Adrenal gland (tissue), 5 donors: ENCODE measurements around the gene CAPZA2.

Source experiments
- POLR2A ChIP-seq, 2 donors: fragments of 450-650 bp; IDR thresholded peaks; one replicate each; pipeline ENCODE4 v1.6.1; 2017; ENCODE audit warnings: antibody characterized with exemption in 2 of 2, mild to moderate bottlenecking in 2 of 2, moderate library complexity in 1 of 2
- TF ChIP-seq, protein P1 (sequence below), 6 experiments: fragments of 450-650 bp in 4 of 6; fragments of 200-600 bp in 2 of 6; sonication (generic) in 1 of 6; IDR thresholded peaks; 1 replicate in 5 of 6; 2 replicates in 1 of 6; pipeline versions ENCODE4 v1.5.1 to v1.8.0; 2016 to 2021; ENCODE audit warnings: antibody characterized with exemption in 6 of 6, mild to moderate bottlenecking in 2 of 6, moderate library complexity in 1 of 6
- donor health status: DM: no; HTN: no; CAD: no.

DNA sequence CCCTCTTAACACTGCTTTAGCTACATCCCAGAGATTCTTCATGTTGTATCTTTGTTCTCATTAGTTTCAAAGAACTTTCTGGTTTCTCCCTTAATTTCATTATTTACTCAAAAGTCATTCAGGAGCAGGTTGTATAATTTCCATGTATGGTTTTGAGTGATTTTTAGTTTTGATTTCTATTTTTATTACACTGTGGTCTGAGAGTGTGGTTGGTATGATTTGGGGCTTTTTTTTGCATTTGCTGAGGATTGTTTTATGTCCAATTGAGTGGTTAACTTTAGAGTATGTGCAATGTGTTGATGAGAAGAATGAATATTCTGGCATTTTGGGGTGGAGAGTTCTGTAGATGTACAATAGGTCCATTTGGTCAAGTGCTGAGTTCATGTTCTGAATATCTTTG is 37.9 kb upstream of the CAPZA2 start:
- TF ChIP-seq, protein P1, sequence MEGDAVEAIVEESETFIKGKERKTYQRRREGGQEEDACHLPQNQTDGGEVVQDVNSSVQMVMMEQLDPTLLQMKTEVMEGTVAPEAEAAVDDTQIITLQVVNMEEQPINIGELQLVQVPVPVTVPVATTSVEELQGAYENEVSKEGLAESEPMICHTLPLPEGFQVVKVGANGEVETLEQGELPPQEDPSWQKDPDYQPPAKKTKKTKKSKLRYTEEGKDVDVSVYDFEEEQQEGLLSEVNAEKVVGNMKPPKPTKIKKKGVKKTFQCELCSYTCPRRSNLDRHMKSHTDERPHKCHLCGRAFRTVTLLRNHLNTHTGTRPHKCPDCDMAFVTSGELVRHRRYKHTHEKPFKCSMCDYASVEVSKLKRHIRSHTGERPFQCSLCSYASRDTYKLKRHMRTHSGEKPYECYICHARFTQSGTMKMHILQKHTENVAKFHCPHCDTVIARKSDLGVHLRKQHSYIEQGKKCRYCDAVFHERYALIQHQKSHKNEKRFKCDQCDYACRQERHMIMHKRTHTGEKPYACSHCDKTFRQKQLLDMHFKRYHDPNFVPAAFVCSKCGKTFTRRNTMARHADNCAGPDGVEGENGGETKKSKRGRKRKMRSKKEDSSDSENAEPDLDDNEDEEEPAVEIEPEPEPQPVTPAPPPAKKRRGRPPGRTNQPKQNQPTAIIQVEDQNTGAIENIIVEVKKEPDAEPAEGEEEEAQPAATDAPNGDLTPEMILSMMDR (IDR thresholded peaks at IDR 0.05) = no peak
- no peak for TF ChIP-seq POLR2A (IDR thresholded peaks at IDR 0.05)
